OCI-LY7 (cell line): ENCODE measurements around the gene CIAO1.

ENCODE experiments used
- CTCF ChIP-seq: fragments of 200-600 bp; sonication (generic); conservative IDR thresholded peaks from 2 replicates; pipeline ENCODE4 v1.5.1; 2014; ENCODE audit warnings: mild to moderate bottlenecking, antibody characterized with exemption, low read length, moderate library complexity, mixed read lengths
- EZH2phosphoT487 ChIP-seq: fragments of 200-600 bp; sonication (generic); IDR thresholded peaks from 2 replicates; pipeline ENCODE4 v1.6.1; 2018; ENCODE audit warnings: low read depth, borderline replicate concordance, mild to moderate bottlenecking, mixed run types, antibody characterized with exemption, low read length, moderate library complexity, mixed read lengths

GRCh38 chr2:96251721-96252292, 14.2 kb upstream of the CIAO1 start:
- TF ChIP-seq CTCF, result no peak
- no peak for TF ChIP-seq EZH2phosphoT487
